Stimulated activated naive B cell treated with anti-CD40 and anti-IgM and Interleukin-4, amounts not matched to agents 10 μg/mL and 1 μg/mL and 100 μg/mL, for 72 hours (primary cell): ENCODE results near the gene FGD5.

Source experiments
- ATAC-seq, 2 donors: fragments of 150-1000 bp; cut with Tn5 transposase; replicated peaks; 2 replicates each; pipeline ENCODE4 v1.10.0; 2021; ENCODE audit warnings: moderate library complexity in 1 of 2
- DNase-seq: peaks from one replicate; pipeline ENCODE4 v3.0.0; 2021
- H3K27ac Mint-ChIP-seq: one replicate; pipeline ENCODE4 v1.8.0; 2022; ENCODE audit warnings: mild to moderate bottlenecking, mixed read lengths
- H3K27me3 Mint-ChIP-seq, 2 donors: one replicate each; pipeline ENCODE4 v1.8.0; 2022; ENCODE audit warnings: mixed read lengths in 2 of 2
- H3K36me3 Mint-ChIP-seq, 2 donors: one replicate each; pipeline ENCODE4 v1.8.0; 2022; ENCODE audit warnings: mixed read lengths in 2 of 2, mild to moderate bottlenecking in 1 of 2
- H3K4me1 Mint-ChIP-seq, 2 donors: one replicate each; pipeline ENCODE4 v1.8.0; 2022; ENCODE audit warnings: mixed read lengths in 2 of 2, mild to moderate bottlenecking in 1 of 2
- H3K4me3 Mint-ChIP-seq, 2 donors: one replicate each; pipeline ENCODE4 v1.8.0; 2022; ENCODE audit warnings: mild to moderate bottlenecking in 2 of 2, mixed read lengths in 2 of 2, moderate library complexity in 1 of 2
- H3K9me3 Mint-ChIP-seq, 2 donors: one replicate each; pipeline ENCODE4 v1.8.0; 2022; ENCODE audit warnings: mixed read lengths in 2 of 2, mild to moderate bottlenecking in 1 of 2

Gene FGD5

DNA sequence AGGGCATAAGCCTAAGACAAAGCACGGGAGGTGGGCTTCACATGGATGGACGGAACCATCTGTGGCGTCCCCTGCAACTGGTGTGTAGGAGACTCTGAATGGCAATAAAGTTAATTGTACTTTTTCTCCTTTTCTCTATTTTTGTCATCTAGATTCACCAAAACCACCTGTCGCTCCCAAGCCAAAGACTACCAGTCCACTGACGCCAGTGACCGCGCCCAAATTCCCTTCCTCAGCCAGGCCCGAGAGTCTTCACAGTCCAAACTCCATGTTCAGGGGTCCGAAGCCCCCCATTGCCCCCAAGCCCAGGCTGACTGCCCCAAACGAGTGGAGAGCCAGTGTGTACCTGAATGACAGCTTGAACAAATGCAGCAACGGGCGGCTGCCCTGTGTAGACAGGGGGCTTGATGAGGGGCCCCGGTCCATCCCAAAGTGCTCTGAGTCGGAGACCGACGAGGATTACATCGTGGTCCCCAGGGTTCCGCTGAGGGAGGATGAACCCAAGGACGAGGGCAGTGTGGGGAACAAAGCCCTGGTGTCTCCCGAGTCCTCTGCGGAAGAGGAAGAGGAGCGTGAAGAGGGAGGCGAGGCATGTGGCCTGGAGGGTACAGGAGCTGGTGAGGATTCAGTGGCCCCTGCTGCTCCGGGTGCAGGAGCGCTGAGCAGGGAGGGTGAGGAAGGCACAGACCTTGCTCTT lies at the start of gene FGD5:
TSS of gene FGD5 (plus strand) at position 159 of the 697 bp plus-strand sequence. CDS start at position 269, 110 bp downstream.
- ATAC-seq (no peak), DNase-seq (no peak)
- H3K4me3 Mint-ChIP-seq = no peak within 1 kb of the TSS
- H3K27ac Mint-ChIP-seq = no peak within 1 kb of the TSS
- H3K4me1 Mint-ChIP-seq = no peaks in the 10 kb centered on the region
- peaks cover 24 to 26% of the 10 kb centered on the region in 2 donors for H3K27me3 Mint-ChIP-seq
- H3K9me3 Mint-ChIP-seq = no peaks in the 10 kb centered on the region
- H3K36me3 Mint-ChIP-seq = no peaks in the 10 kb centered on the region

GRCh38 chr3:14769544-14770325 lies 49.0 kb upstream of the FGD5 start:
- Mint-ChIP-seq H3K27me3 (peaks cover 0 to 4% of the 10 kb centered on the region in 2 donors), H3K36me3 (no peaks in the 10 kb centered on the region)

DNA sequence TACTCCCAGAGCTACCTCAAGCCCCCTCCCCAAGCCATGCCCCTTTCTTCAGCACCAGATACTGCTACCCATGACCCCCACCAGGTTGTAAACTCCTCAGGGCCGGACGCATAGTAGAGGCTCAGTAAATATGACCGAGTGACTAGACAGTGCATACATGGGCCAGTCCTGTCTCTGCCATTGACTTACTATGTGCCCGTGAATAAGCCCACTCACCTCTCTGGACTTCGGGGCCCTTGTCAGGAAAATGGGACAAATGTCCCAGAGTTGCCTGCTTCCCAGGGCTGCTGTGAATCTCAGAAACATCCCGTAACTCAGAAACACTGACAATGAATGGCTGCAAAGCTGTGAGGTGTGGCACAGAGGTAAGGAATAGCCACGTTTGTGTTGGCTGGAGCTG lies 48.2 kb upstream of the FGD5 start:
- no peak for DNase-seq
- ATAC-seq = no peak
- H3K4me1 Mint-ChIP-seq = no peaks in the 10 kb centered on the region
- no peaks in the 10 kb centered on the region for H3K36me3 Mint-ChIP-seq
- peaks cover 1 to 4% of the 10 kb centered on the region in 2 donors for H3K27me3 Mint-ChIP-seq
- H3K27ac Mint-ChIP-seq = no peak overlapping the region
- no peaks in the 10 kb centered on the region for H3K9me3 Mint-ChIP-seq
- H3K4me3 Mint-ChIP-seq = no peak overlapping the region

More at GRCh38 chr3:14769544-14770325, 49.0 kb upstream of the FGD5 start:
- no peak for ATAC-seq
- H3K9me3 Mint-ChIP-seq = no peaks in the 10 kb centered on the region
- no peak for DNase-seq
- no peak overlapping the region for H3K4me3 Mint-ChIP-seq
- no peak overlapping the region for H3K27ac Mint-ChIP-seq
- no peaks in the 10 kb centered on the region for H3K4me1 Mint-ChIP-seq

GRCh38 chr3:14771593-14772497 lies 46.9 kb upstream of the FGD5 start:
- H3K27ac Mint-ChIP-seq = no peak overlapping the region
- no peaks in the 10 kb centered on the region for H3K9me3 Mint-ChIP-seq
- H3K4me3 Mint-ChIP-seq = no peak overlapping the region
- H3K36me3 Mint-ChIP-seq = no peaks in the 10 kb centered on the region
- H3K27me3 Mint-ChIP-seq = peaks cover 4 to 5% of the 10 kb centered on the region in 2 donors
- H3K4me1 Mint-ChIP-seq = no peaks in the 10 kb centered on the region
- DNase-seq (no peak), ATAC-seq (no peak)

DNA sequence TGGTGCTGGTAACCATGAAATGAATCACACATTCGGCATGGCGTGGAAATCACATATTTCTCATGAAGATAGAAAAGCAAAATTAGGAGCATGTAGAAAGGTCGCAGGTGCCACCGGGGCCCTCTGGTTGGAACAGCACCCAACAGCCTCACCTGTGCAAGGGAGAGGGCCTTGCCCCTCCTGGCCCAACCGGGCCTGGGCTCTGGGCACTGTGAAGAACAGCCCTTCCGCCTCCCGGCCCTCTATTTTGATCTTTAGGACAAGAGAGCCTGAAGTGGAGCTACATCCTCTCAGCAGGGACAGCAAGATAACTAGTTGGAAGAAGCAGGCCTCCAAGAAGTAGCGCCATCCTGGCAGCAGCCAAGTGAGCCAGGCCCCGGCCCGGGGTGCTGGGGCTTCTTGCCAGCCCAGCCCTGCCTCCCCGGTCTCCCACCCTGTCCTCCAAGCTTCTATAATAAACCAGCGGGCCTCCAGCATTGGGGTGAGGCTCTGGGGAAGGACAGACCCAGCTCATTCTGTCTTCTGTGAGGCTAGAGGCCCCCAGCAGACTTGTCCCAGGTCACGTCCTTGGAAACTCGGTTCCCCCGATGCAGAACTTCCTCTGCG lies 46.1 kb upstream of the FGD5 start:
- DNase-seq (no peak), ATAC-seq (no peak)
- no peak overlapping the region for H3K27ac Mint-ChIP-seq
- no peaks in the 10 kb centered on the region for H3K4me1 Mint-ChIP-seq
- peaks cover 4 to 5% of the 10 kb centered on the region in 2 donors for H3K27me3 Mint-ChIP-seq
- no peaks in the 10 kb centered on the region for H3K9me3 Mint-ChIP-seq
- H3K4me3 Mint-ChIP-seq = no peak overlapping the region
- no peaks in the 10 kb centered on the region for H3K36me3 Mint-ChIP-seq

- H3K27ac Mint-ChIP-seq = no peak overlapping the region
- peaks cover 0 to under 1% of the 10 kb centered on the region in 2 donors for H3K9me3 Mint-ChIP-seq
- H3K27me3 Mint-ChIP-seq = peaks cover 4 to 5% of the 10 kb centered on the region in 2 donors
- H3K36me3 Mint-ChIP-seq = no peaks in the 10 kb centered on the region
- H3K4me1 Mint-ChIP-seq = no peaks in the 10 kb centered on the region
- H3K4me3 Mint-ChIP-seq = no peak overlapping the region
- ATAC-seq (no peak), DNase-seq (no peak)
These were observed 45.5 kb upstream of the FGD5 start for GRCh38 chr3:14773281-14773680.

- Mint-ChIP-seq H3K4me3 (no peak overlapping the region), H3K27ac (no peak overlapping the region), H3K9me3 (peaks cover 2 to 5% of the 10 kb centered on the region in 2 donors), H3K36me3 (peaks cover 0 to under 1% of the 10 kb centered on the region in 2 donors), H3K4me1 (no peaks in the 10 kb centered on the region), H3K27me3 (peaks cover 4 to 5% of the 10 kb centered on the region in 2 donors)
- DNase-seq (no peak), ATAC-seq (peak in 1 of 2 donors; percentile 17)
These were observed 45.1 kb upstream of the FGD5 start for GRCh38 chr3:14773691-14774128.

- no peak for ATAC-seq
- Mint-ChIP-seq H3K4me1 (no peaks in the 10 kb centered on the region), H3K9me3 (peaks cover 4 to 11% of the 10 kb centered on the region in 2 donors), H3K27me3 (peaks cover 4 to 5% of the 10 kb centered on the region in 2 donors), H3K27ac (no peak overlapping the region), H3K4me3 (no peak overlapping the region), H3K36me3 (peaks cover 0 to 3% of the 10 kb centered on the region in 2 donors)
- DNase-seq = no peak
These were observed 44.3 kb upstream of the FGD5 start for GRCh38 chr3:14774431-14774830.

- no peak for ATAC-seq
- no peak overlapping the region for H3K4me3 Mint-ChIP-seq
These were observed 43.8 kb upstream of the FGD5 start for GRCh38 chr3:14775011-14775410.

DNA sequence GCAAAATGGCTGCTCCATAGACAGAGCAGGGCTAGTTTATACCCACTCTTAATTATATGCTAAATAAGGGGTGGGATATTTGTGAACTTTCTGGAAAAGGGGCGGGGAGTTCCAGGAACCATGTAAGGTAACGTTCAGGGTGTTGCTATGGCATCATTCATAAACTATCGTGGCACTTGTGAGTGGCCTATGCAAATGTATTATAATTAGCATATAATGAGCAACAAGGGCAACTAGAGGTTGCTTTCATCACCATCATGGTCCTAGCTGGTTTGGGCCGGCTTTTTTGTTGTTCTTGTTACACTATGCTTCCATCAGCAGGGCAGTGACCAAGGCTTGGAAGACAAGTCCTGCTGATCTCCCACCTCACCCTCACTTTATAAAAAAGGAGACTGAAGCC lies 43.2 kb upstream of the FGD5 start:
- no peaks in the 10 kb centered on the region for H3K4me1 Mint-ChIP-seq
- ATAC-seq = no peak
- peaks cover 4 to 11% of the 10 kb centered on the region in 2 donors for H3K9me3 Mint-ChIP-seq
- H3K27me3 Mint-ChIP-seq = peaks cover 4 to 5% of the 10 kb centered on the region in 2 donors
- H3K27ac Mint-ChIP-seq = no peak overlapping the region
- H3K4me3 Mint-ChIP-seq = no peak overlapping the region
- DNase-seq = no peak
- peaks cover 0 to 3% of the 10 kb centered on the region in 2 donors for H3K36me3 Mint-ChIP-seq

More at GRCh38 chr3:14775011-14775410, 43.8 kb upstream of the FGD5 start:
- Mint-ChIP-seq H3K27ac (no peak overlapping the region), H3K9me3 (peaks cover 4 to 11% of the 10 kb centered on the region in 2 donors), H3K4me1 (no peaks in the 10 kb centered on the region), H3K27me3 (peaks cover 4 to 5% of the 10 kb centered on the region in 2 donors), H3K36me3 (peaks cover 0 to 3% of the 10 kb centered on the region in 2 donors)
- DNase-seq = no peak

- DNase-seq = no peak
- Mint-ChIP-seq H3K27ac (no peak overlapping the region), H3K27me3 (peaks cover 12 to 17% of the 10 kb centered on the region in 2 donors), H3K4me3 (no peak overlapping the region), H3K4me1 (no peaks in the 10 kb centered on the region), H3K9me3 (peaks cover 4 to 11% of the 10 kb centered on the region in 2 donors), H3K36me3 (peaks cover 0 to 3% of the 10 kb centered on the region in 2 donors)
- no peak for ATAC-seq
These were observed 39.6 kb upstream of the FGD5 start for GRCh38 chr3:14779069-14779685.

- H3K4me1 Mint-ChIP-seq = no peaks in the 10 kb centered on the region
- H3K36me3 Mint-ChIP-seq = peaks cover 0 to 3% of the 10 kb centered on the region in 2 donors
- peak; percentile 85 to 93 for ATAC-seq
- DNase-seq = peak; percentile 26
- no peak overlapping the region for H3K4me3 Mint-ChIP-seq
- peaks cover 4 to 11% of the 10 kb centered on the region in 2 donors for H3K9me3 Mint-ChIP-seq
- H3K27me3 Mint-ChIP-seq = peaks cover 22 to 27% of the 10 kb centered on the region in 2 donors
- no peak overlapping the region for H3K27ac Mint-ChIP-seq
These were observed 37.7 kb upstream of the FGD5 start for GRCh38 chr3:14780927-14781507.
